ENCODE results near the gene KIAA2012. TPM values are rescaled to one million over a fixed set of nuclear protein-coding genes. Genes with fewer than 3 reads are reported as not detected.

The KIAA2012 gene
- total RNA-seq, 1 experiment from 2014 or later, result not detected

- TF ChIP-seq EZH2 (IDR thresholded peaks at IDR 0.05; ENCODE audit: borderline replicate concordance, low read depth, low read length, poor library complexity, severe bottlenecking) (no peak), CTCF (conservative IDR thresholded peaks at IDR 0.05; ENCODE audit: low read depth, low read length) (no peak)
- H3K4me3 ChIP-seq (ENCODE audit: low read depth, low read length, poor library complexity, severe bottlenecking), result no peak overlapping the region
- intact Hi-C loops (cut with micrococcal nuclease; ENCODE audit: unreplicated experiment), result no loop called here
- peaks cover 11% of the 10 kb centered on the region for H3K4me1 ChIP-seq (ENCODE audit: insufficient read depth, low read length, poor library complexity, severe bottlenecking)
- H3K27ac ChIP-seq (ENCODE audit: low read depth, low read length, poor library complexity, severe bottlenecking), result no peak overlapping the region
- BruUV-seq (replicated peaks), result no TSS peak
- H3K27me3 ChIP-seq (replicated peaks; ENCODE audit: insufficient read depth, low read depth, low read length, poor library complexity), result no peaks in the 10 kb centered on the region
- H3K36me3 ChIP-seq (ENCODE audit: insufficient read depth, low read length, poor library complexity, severe bottlenecking), result no peaks in the 10 kb centered on the region
- CTCF ChIA-PET, result no interaction called here
- POLR2A ChIA-PET (ENCODE audit: low non-redundant PET), result no interaction called here
- H3K9me3 ChIP-seq (ENCODE audit: low read depth, low read length, poor library complexity, severe bottlenecking), result peaks cover 4% of the 10 kb centered on the region
- DNase-seq (ENCODE audit: low spot score), result no peak
Observed at GRCh38 chr2:202124286-202124685, 51.2 kb downstream of the KIAA2012 start.

GRCh38 chr2:202127687-202128331 lies 54.8 kb downstream of the KIAA2012 start:
- ChIA-PET POLR2A (ENCODE audit: low non-redundant PET) (no interaction called here), CTCF (no interaction called here)
- H3K36me3 ChIP-seq (ENCODE audit: insufficient read depth, low read length, poor library complexity, severe bottlenecking), result no peaks in the 10 kb centered on the region
- H3K27ac ChIP-seq (ENCODE audit: low read depth, low read length, poor library complexity, severe bottlenecking), result no peak overlapping the region
- no peaks in the 10 kb centered on the region for H3K9me3 ChIP-seq (ENCODE audit: low read depth, low read length, poor library complexity, severe bottlenecking)
- TF ChIP-seq EZH2 (IDR thresholded peaks at IDR 0.05; ENCODE audit: borderline replicate concordance, low read depth, low read length, poor library complexity, severe bottlenecking), result no peak
- no peak for TF ChIP-seq CTCF (conservative IDR thresholded peaks at IDR 0.05; ENCODE audit: low read depth, low read length)
- BruUV-seq (replicated peaks), result no TSS peak
- no peaks in the 10 kb centered on the region for H3K27me3 ChIP-seq (replicated peaks; ENCODE audit: insufficient read depth, low read depth, low read length, poor library complexity)
- intact Hi-C loops (cut with micrococcal nuclease; ENCODE audit: unreplicated experiment), result no loop called here
- no peak for DNase-seq (ENCODE audit: low spot score)
- H3K4me1 ChIP-seq (ENCODE audit: insufficient read depth, low read length, poor library complexity, severe bottlenecking), result peaks cover 10% of the 10 kb centered on the region
- H3K4me3 ChIP-seq (ENCODE audit: low read depth, low read length, poor library complexity, severe bottlenecking), result no peak overlapping the region

- intact Hi-C loops (cut with micrococcal nuclease; ENCODE audit: unreplicated experiment), result no loop called here
- Histone ChIP-seq H3K9me3 (ENCODE audit: low read depth, low read length, poor library complexity, severe bottlenecking) (no peaks in the 10 kb centered on the region), H3K27me3 (replicated peaks; ENCODE audit: insufficient read depth, low read depth, low read length, poor library complexity) (no peaks in the 10 kb centered on the region), H3K4me1 (ENCODE audit: insufficient read depth, low read length, poor library complexity, severe bottlenecking) (no peaks in the 10 kb centered on the region), H3K36me3 (ENCODE audit: insufficient read depth, low read length, poor library complexity, severe bottlenecking) (no peaks in the 10 kb centered on the region), H3K4me3 (ENCODE audit: low read depth, low read length, poor library complexity, severe bottlenecking) (no peak overlapping the region), H3K27ac (ENCODE audit: low read depth, low read length, poor library complexity, severe bottlenecking) (no peak overlapping the region)
- no TSS peak for BruUV-seq (replicated peaks)
- TF ChIP-seq EZH2 (IDR thresholded peaks at IDR 0.05; ENCODE audit: borderline replicate concordance, low read depth, low read length, poor library complexity, severe bottlenecking) (no peak), CTCF (conservative IDR thresholded peaks at IDR 0.05; ENCODE audit: low read depth, low read length) (no peak)
- CTCF ChIA-PET, result no interaction called here
- POLR2A ChIA-PET (ENCODE audit: low non-redundant PET), result no interaction called here
- no peak for DNase-seq (ENCODE audit: low spot score)
Observed at GRCh38 chr2:202129841-202130240, 56.8 kb downstream of the KIAA2012 start.

All from A673 (cell line).